Caco-2 (cell line): ENCODE results near the gene B3GLCT. TPM values are rescaled to one million over a fixed set of nuclear protein-coding genes. Genes with fewer than 3 reads are reported as not detected.
"Not testable (repeated sequence)": the region's sequence is repeated elsewhere in the genome, so short reads cannot be mapped to it uniquely, and the experiment has no call there.

ENCODE experiments used
- BruUV-seq: library from RNA; stranded (reverse); fragments of 400-500 nt; replicated peaks from 2 replicates; lab custom pipeline; 2021; lab: Mats Ljungman, UMichigan
- CTCF ChIA-PET: fragments of 300-600 bp; sonication (Branson Sonifier 250); formaldehyde crosslinking; loops from one replicate; lab custom pipeline; 2022; ENCODE audit warnings: antibody characterized with exemption; lab: Charles Lee
- POLR2A ChIA-PET: fragments of 300-600 bp; sonication (Branson Sonifier 250); formaldehyde crosslinking; loops from one replicate; lab custom pipeline; 2022; ENCODE audit warnings: antibody characterized with exemption; lab: Charles Lee
- DNase-seq, 2 experiments: peaks; one replicate each; pipeline versions ENCODE4 v3.0.0 to v3.0.0-alpha.2; 2020 to 2022
- H3K27me3 ChIP-seq: replicated peaks from 2 replicates; pipeline ENCODE4 v1.6.0; 2011; ENCODE audit warnings: low read length; ENCODE audit not compliant: control insufficient read depth, insufficient read depth
- H3K36me3 ChIP-seq: 2 replicates; pipeline ENCODE4 v1.5.1; 2011; ENCODE audit warnings: low read length; ENCODE audit not compliant: control insufficient read depth, insufficient read depth
- H3K4me1 ChIP-seq: fragments of 250-450 bp; sonication (Bioruptor Pico); 2 replicates; pipeline ENCODE4 v1.5.1; 2020; ENCODE audit warnings: mild to moderate bottlenecking
- H3K4me3 ChIP-seq: 2 replicates; pipeline ENCODE4 v1.5.1; 2011; ENCODE audit warnings: low read depth, mild to moderate bottlenecking, control low read depth, low read length
- H3K9me3 ChIP-seq: fragments of 250-450 bp; sonication (Bioruptor Pico); 2 replicates; pipeline ENCODE4 v1.5.1; 2020; ENCODE audit warnings: mild to moderate bottlenecking, moderate library complexity
- H3K27ac Mint-ChIP-seq: one replicate; pipeline ENCODE4 v1.8.0; 2022; ENCODE audit warnings: mixed read lengths; ENCODE audit not compliant: unreplicated experiment
- H3K27me3 Mint-ChIP-seq: one replicate; pipeline ENCODE4 v1.8.0; 2022; ENCODE audit warnings: mixed read lengths; ENCODE audit not compliant: insufficient read depth, unreplicated experiment
- H3K36me3 Mint-ChIP-seq: one replicate; pipeline ENCODE4 v1.8.0; 2022; ENCODE audit warnings: mild to moderate bottlenecking, mixed read lengths; ENCODE audit not compliant: insufficient read depth, unreplicated experiment
- H3K4me1 Mint-ChIP-seq: one replicate; pipeline ENCODE4 v1.8.0; 2022; ENCODE audit warnings: low read depth, mixed read lengths; ENCODE audit not compliant: unreplicated experiment
- H3K4me3 Mint-ChIP-seq: one replicate; pipeline ENCODE4 v1.8.0; 2022; ENCODE audit warnings: mild to moderate bottlenecking, moderate library complexity, mixed read lengths; ENCODE audit not compliant: unreplicated experiment
- H3K9me3 Mint-ChIP-seq: one replicate; pipeline ENCODE4 v1.8.0; 2022; ENCODE audit warnings: mixed read lengths; ENCODE audit not compliant: unreplicated experiment
- CTCF ChIP-seq, 2 experiments: fragments of 200-600 bp in 1 of 2; IDR thresholded peaks; 1 replicate in 1 of 2; 2 replicates in 1 of 2; pipeline versions ENCODE4 v1.5.1 to v1.8.0; 2011 to 2022; ENCODE audit warnings: antibody characterized with exemption in 1 of 2, control low read depth in 1 of 2, inconsistent platforms in 1 of 2, low read depth in 1 of 2, low read length in 1 of 2, mild to moderate bottlenecking in 1 of 2, moderate library complexity in 1 of 2; ENCODE audit not compliant: insufficient read depth in 1 of 2, severe bottlenecking in 1 of 2, unreplicated experiment in 1 of 2
- intact Hi-C: fragments of 100-400 bp; cut with micrococcal nuclease; formaldehyde crosslinking; loops from one replicate; pipeline ENCODE4 v1.10.0; 2022; ENCODE audit not compliant: unreplicated experiment
- total RNA-seq: library from RNA; stranded (reverse); gene quantifications from 2 replicates; pipeline ENCODE4 v1.2.3, GENCODE V29; 2022

Gene B3GLCT
- total RNA-seq, 1 experiment from 2014 or later: 4.5 TPM

- CTCF ChIA-PET: no interaction called here
- Histone ChIP-seq H3K4me1 (no peaks in the 10 kb centered on the region), H3K27me3 (no peaks in the 10 kb centered on the region), H3K4me3 (no peak overlapping the region), H3K9me3 (no peaks in the 10 kb centered on the region), H3K36me3 (no peaks in the 10 kb centered on the region)
- Mint-ChIP-seq H3K36me3 (no peaks in the 10 kb centered on the region), H3K4me3 (no peak overlapping the region), H3K4me1 (no peaks in the 10 kb centered on the region), H3K27ac (no peak overlapping the region), H3K27me3 (no peaks in the 10 kb centered on the region), H3K9me3 (no peaks in the 10 kb centered on the region)
- POLR2A ChIA-PET: interaction anchor here (0.6 kb wide), 1 partner anchor 317 kb away, joined by 4 read pairs; no protein-coding TSS in a partner anchor
- BruUV-seq: no TSS peak
- DNase-seq: no peak
- TF ChIP-seq CTCF (IDR thresholded peaks at IDR 0.05; ENCODE audit: insufficient read depth in 1 of 2, low read depth in 1 of 2, low read length in 1 of 2, severe bottlenecking in 1 of 2, unreplicated experiment in 1 of 2): no peak
- intact Hi-C loops: no loop called here
Observed at GRCh38 chr13:31331068-31331467, 131.3 kb downstream of the B3GLCT start.

- Mint-ChIP-seq H3K4me3 (no peak overlapping the region), H3K36me3 (no peaks in the 10 kb centered on the region), H3K27me3 (no peaks in the 10 kb centered on the region), H3K27ac (no peak overlapping the region), H3K9me3 (peaks cover 21% of the 10 kb centered on the region), H3K4me1 (no peaks in the 10 kb centered on the region)
- POLR2A ChIA-PET: no interaction called here
- H3K9me3 ChIP-seq: peaks cover 7% of the 10 kb centered on the region; the same call in 1 of the 2 replicates
- BruUV-seq: no TSS peak
- DNase-seq: no peak
- CTCF ChIA-PET: no interaction called here
- no peaks in the 10 kb centered on the region for H3K27me3 ChIP-seq
- H3K4me3 ChIP-seq: no peak overlapping the region
- H3K4me1 ChIP-seq: no peaks in the 10 kb centered on the region
- no peaks in the 10 kb centered on the region for H3K36me3 ChIP-seq
- intact Hi-C loops: no loop called here
- TF ChIP-seq CTCF (IDR thresholded peaks at IDR 0.05; ENCODE audit: insufficient read depth in 1 of 2, low read depth in 1 of 2, low read length in 1 of 2, severe bottlenecking in 1 of 2, unreplicated experiment in 1 of 2): no peak
Observed at GRCh38 chr13:31334547-31334946, 134.8 kb downstream of the B3GLCT start.

GRCh38 chr13:31334994-31335557 lies 135.3 kb downstream of the B3GLCT start:
- Histone ChIP-seq H3K9me3 (peaks cover 7% of the 10 kb centered on the region; the same call in 1 of the 2 replicates), H3K4me1 (no peaks in the 10 kb centered on the region), H3K27me3 (no peaks in the 10 kb centered on the region), H3K4me3 (no peak overlapping the region), H3K36me3 (no peaks in the 10 kb centered on the region)
- POLR2A ChIA-PET: no interaction called here
- intact Hi-C loops: no loop called here
- H3K4me3 Mint-ChIP-seq: no peak overlapping the region
- H3K36me3 Mint-ChIP-seq: no peaks in the 10 kb centered on the region
- no peak for TF ChIP-seq CTCF (IDR thresholded peaks at IDR 0.05; ENCODE audit: insufficient read depth in 1 of 2, low read depth in 1 of 2, low read length in 1 of 2, severe bottlenecking in 1 of 2, unreplicated experiment in 1 of 2)
- H3K4me1 Mint-ChIP-seq: no peaks in the 10 kb centered on the region
- BruUV-seq: no TSS peak
- no peaks in the 10 kb centered on the region for H3K27me3 Mint-ChIP-seq
- H3K9me3 Mint-ChIP-seq: peaks cover 21% of the 10 kb centered on the region
- no peak for DNase-seq
- CTCF ChIA-PET: no interaction called here
- no peak overlapping the region for H3K27ac Mint-ChIP-seq

GRCh38 chr13:31339616-31340015 lies 139.8 kb downstream of the B3GLCT start:
- not testable (repeated sequence) for BruUV-seq, H3K27me3 Mint-ChIP-seq
- H3K9me3 Mint-ChIP-seq: peaks cover 21% of the 10 kb centered on the region

GRCh38 chr13:31340848-31341247 lies 141.1 kb downstream of the B3GLCT start:
- H3K4me3 Mint-ChIP-seq, CTCF ChIA-PET, intact Hi-C loops, DNase-seq, H3K4me1 Mint-ChIP-seq, H3K4me1 ChIP-seq, H3K36me3 ChIP-seq, BruUV-seq, H3K36me3 Mint-ChIP-seq, H3K27ac Mint-ChIP-seq, H3K4me3 ChIP-seq, POLR2A ChIA-PET, H3K27me3 ChIP-seq, H3K9me3 ChIP-seq, H3K27me3 Mint-ChIP-seq: not testable (repeated sequence)
- peaks cover 21% of the 10 kb centered on the region for H3K9me3 Mint-ChIP-seq

More at GRCh38 chr13:31339616-31340015, 139.8 kb downstream of the B3GLCT start:
- H3K27ac Mint-ChIP-seq, H3K36me3 Mint-ChIP-seq, CTCF ChIA-PET, H3K4me3 ChIP-seq, H3K9me3 ChIP-seq, H3K27me3 ChIP-seq, DNase-seq, H3K4me1 Mint-ChIP-seq, H3K4me3 Mint-ChIP-seq, intact Hi-C loops, POLR2A ChIA-PET, H3K4me1 ChIP-seq, H3K36me3 ChIP-seq: not testable (repeated sequence)
